Right lobe of liver (tissue), 6 donors: Measurements from ENCODE around the gene PODXL2. TPM values are rescaled to one million over a fixed set of nuclear protein-coding genes. Genes with fewer than 3 reads are reported as not detected.

Experiments
- ATAC-seq, 4 donors: fragments of 200-7000 bp; cut with Tn5 transposase; one replicate each; pipeline ENCODE4 v1.9.1; 2020; ENCODE audit warnings: mild to moderate bottlenecking in 4 of 4, moderate library complexity in 4 of 4
- DNase-seq, 3 donors: peaks; one replicate each; pipeline ENCODE4 v3.0.0-alpha.2; 2020
- H3K27ac ChIP-seq, 3 donors: fragments of 200-600 bp; one replicate each; pipeline ENCODE4 v1.8.0; 2022
- H3K27me3 ChIP-seq, 2 donors: fragments of 200-600 bp; one replicate each; pipeline ENCODE4 v1.8.0; 2022
- H3K36me3 ChIP-seq, 4 donors: fragments of 200-600 bp; sonication (generic) in 1 of 4; one replicate each; pipeline versions ENCODE4 v1.5.1 to v1.8.0; 2017 to 2022; ENCODE audit warnings: control low read depth in 1 of 4
- H3K4me1 ChIP-seq, 4 donors: fragments of 200-600 bp; sonication (generic) in 1 of 4; one replicate each; pipeline versions ENCODE4 v1.5.1 to v1.8.0; 2017 to 2022; ENCODE audit warnings: control low read depth in 1 of 4
- H3K4me3 ChIP-seq, 3 donors: fragments of 200-600 bp; one replicate each; pipeline ENCODE4 v1.8.0; 2022
- H3K9me3 ChIP-seq, 4 donors: fragments of 200-600 bp; sonication (generic) in 1 of 4; one replicate each; pipeline versions ENCODE4 v1.5.1 to v1.8.0; 2017 to 2022; ENCODE audit warnings: control low read depth in 1 of 4
- POLR2A ChIP-seq: fragments of 450-650 bp; IDR thresholded peaks from one replicate; pipeline ENCODE4 v1.6.1; 2017; ENCODE audit warnings: antibody characterized with exemption, mild to moderate bottlenecking
- WGBS: methylation state at CpG from one replicate; pipeline ENCODE4 v1.1.6; 2018; ENCODE audit warnings: low coverage, low lambda C conversion rate; ENCODE audit not compliant: insufficient coverage; ENCODE audit errors: missing lambda C conversion rate; 5-methylcytosine and 5-hydroxymethylcytosine counted together
- intact Hi-C, 2 donors: fragments of 100-400 bp; cut with DNase I; formaldehyde crosslinking; loops; one replicate each; pipeline versions ENCODE4 v1.11.2 to v1.14.1; 2022
- total RNA-seq, 6 experiments: library from RNA; depleted of rRNA in 2 of 6; stranded (reverse); fragments of >200 nt in 2 of 6; fragmentation: NEBNext Ultra II Directional in 3 of 6; extraction: Animal tissue kit (Norgen Biotek cat#: 25700) in 3 of 6; gene quantifications; one replicate each; pipeline versions ENCODE4 v1.1.0 to v1.2.4, GENCODE V29; 2016 to 2023
- TF ChIP-seq, protein P1 (sequence below), 4 donors: fragments of 200-600 bp in 3 of 4; fragments of 450-650 bp in 1 of 4; IDR thresholded peaks; one replicate each; pipeline versions ENCODE4 v1.5.1 to v1.8.0; 2016 to 2022; ENCODE audit warnings: antibody characterized with exemption in 4 of 4, mild to moderate bottlenecking in 2 of 4
- donor health status: DM: no; HTN: yes; CAD: no.
- donor health status: DM: no; HTN: no; CAD: no.
- donor health status: DM: no; HTN: no; CAD: no.
- donor health status: DM: no; HTN: yes; CAD: no.
- donor health status: DM: no; HTN: yes; CAD: no.

The PODXL2 gene
- total RNA-seq, 6 experiments from 2014 or later: 0.19 to 1.6 (median 0.63) TPM

DNA sequence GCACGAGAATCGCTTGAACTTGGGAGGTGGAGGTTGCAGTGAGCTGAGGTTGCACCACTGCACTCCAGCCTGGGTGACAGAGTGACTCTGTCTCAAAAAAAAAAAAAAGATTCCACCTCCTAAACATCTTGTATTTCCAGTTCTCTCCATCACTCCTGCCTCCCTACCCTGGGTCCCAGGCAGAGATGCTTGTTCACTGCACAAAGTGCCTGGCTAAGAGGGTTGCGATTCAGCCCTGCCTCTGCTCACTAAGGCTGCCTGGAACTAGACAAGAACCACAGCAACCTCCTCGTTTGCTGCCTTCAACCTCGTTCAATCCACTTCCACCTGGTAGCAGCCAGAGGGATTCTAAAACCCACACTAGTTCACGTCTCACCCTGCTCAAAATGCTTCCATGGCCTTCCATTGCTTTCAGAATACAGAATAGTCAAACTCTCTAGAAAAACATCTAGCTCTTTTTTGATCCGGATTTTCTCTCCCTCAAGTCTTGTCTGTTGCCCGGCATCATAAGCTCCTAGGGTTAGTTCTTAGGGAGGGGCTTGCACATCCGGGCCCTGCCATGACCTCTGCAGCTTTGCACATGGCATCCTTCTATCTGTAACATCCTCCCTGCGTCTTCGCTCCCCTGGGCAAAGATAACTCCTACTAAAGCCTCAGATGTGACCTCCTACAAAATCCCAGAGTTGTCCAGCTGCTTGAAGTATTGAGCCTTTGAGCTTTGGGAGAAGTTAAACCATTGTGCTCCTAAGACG lies 31.8 kb upstream of the PODXL2 start:
- Histone ChIP-seq H3K9me3 (no peaks in the 10 kb centered on the region), H3K36me3 (no peaks in the 10 kb centered on the region), H3K27ac (no peak overlapping the region), H3K27me3 (no peaks in the 10 kb centered on the region), H3K4me3 (no peak overlapping the region), H3K4me1 (peaks cover 0 to 9% (median 3%) of the 10 kb centered on the region in 4 donors)
- 65% methylated on average over 10 of the region's 12 CpGs for WGBS
- DNase-seq (no peak), ATAC-seq (no peak)
- intact Hi-C loops: no loop called here
- TF ChIP-seq, protein P1, sequence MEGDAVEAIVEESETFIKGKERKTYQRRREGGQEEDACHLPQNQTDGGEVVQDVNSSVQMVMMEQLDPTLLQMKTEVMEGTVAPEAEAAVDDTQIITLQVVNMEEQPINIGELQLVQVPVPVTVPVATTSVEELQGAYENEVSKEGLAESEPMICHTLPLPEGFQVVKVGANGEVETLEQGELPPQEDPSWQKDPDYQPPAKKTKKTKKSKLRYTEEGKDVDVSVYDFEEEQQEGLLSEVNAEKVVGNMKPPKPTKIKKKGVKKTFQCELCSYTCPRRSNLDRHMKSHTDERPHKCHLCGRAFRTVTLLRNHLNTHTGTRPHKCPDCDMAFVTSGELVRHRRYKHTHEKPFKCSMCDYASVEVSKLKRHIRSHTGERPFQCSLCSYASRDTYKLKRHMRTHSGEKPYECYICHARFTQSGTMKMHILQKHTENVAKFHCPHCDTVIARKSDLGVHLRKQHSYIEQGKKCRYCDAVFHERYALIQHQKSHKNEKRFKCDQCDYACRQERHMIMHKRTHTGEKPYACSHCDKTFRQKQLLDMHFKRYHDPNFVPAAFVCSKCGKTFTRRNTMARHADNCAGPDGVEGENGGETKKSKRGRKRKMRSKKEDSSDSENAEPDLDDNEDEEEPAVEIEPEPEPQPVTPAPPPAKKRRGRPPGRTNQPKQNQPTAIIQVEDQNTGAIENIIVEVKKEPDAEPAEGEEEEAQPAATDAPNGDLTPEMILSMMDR (IDR thresholded peaks at IDR 0.05): no peak
- TF ChIP-seq POLR2A: no peak

- TF ChIP-seq, protein P1 (IDR thresholded peaks at IDR 0.05): no peak
- no peak for TF ChIP-seq POLR2A
- WGBS: 64% methylated on average over 9 of the region's 14 CpGs
- H3K4me3 ChIP-seq: peak overlapping the region; percentile 46 to 60 (median 54)
- ATAC-seq (no peak), DNase-seq (no peak)
- no peaks in the 10 kb centered on the region for H3K36me3 ChIP-seq
- no peaks in the 10 kb centered on the region for H3K27me3 ChIP-seq
- H3K9me3 ChIP-seq: no peaks in the 10 kb centered on the region
- H3K27ac ChIP-seq: no peak overlapping the region
- intact Hi-C loops: no loop called here
- peaks cover 0 to 9% (median 3%) of the 10 kb centered on the region in 4 donors for H3K4me1 ChIP-seq
Measured at GRCh38 chr3:127598841-127599570, 30.0 kb upstream of the PODXL2 start.

DNA sequence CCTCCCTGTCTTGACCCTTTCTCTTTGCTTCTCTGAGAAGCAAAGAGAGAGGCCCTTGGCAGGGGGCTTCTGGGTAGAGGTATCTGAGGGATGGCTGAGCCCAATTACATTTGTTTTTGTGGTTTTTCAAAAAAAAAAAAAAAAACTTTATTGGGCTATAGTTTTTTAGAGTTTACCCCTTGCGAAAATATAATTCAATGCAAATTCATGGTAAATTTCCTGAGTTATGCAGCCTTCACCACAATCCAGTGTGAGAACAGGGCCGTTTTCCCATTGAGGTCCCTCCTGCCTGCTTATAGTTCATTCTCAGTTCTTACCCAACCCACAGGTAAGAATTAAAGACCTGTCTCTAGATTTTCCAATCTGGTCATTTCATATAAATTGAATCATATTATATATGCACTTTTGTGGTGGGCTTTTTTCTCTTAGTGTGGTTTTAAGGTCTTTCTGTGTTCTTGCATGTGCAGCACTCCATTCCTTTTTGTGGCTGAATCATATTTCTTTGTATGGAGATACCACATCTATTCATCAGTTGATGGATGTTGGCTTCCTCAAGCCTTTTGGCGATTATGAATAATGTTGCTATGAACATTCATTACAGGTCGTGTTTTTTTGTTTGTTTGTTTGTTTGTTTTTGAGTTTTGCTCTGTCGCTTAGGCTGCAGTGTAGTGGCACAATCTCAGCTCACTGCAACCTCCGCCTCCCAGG lies 28.1 kb upstream of the PODXL2 start:
- DNase-seq: no peak
- ATAC-seq: no peak
- TF ChIP-seq, protein P1 (IDR thresholded peaks at IDR 0.05): no peak
- no peak for TF ChIP-seq POLR2A
- H3K9me3 ChIP-seq: no peaks in the 10 kb centered on the region
- 71% methylated on average over 6 of the region's 6 CpGs for WGBS
- intact Hi-C loops: no loop called here
- H3K4me3 ChIP-seq: no peak overlapping the region
- no peak overlapping the region for H3K27ac ChIP-seq
- no peaks in the 10 kb centered on the region for H3K36me3 ChIP-seq
- no peaks in the 10 kb centered on the region for H3K27me3 ChIP-seq
- H3K4me1 ChIP-seq: peaks cover 0 to 9% (median 3%) of the 10 kb centered on the region in 4 donors

- no peak for DNase-seq
- WGBS: 97% methylated on average over 7 of the region's 7 CpGs
Measured at GRCh38 chr3:127604035-127604434, 24.9 kb upstream of the PODXL2 start.

More at GRCh38 chr3:127604035-127604434, 24.9 kb upstream of the PODXL2 start:
- Histone ChIP-seq H3K9me3 (no peaks in the 10 kb centered on the region), H3K36me3 (no peaks in the 10 kb centered on the region), H3K27me3 (no peaks in the 10 kb centered on the region), H3K4me3 (no peak overlapping the region), H3K4me1 (peaks cover 0 to under 1% (median 0%) of the 10 kb centered on the region in 4 donors), H3K27ac (no peak overlapping the region)
- intact Hi-C loops: no loop called here
- TF ChIP-seq, protein P1 (IDR thresholded peaks at IDR 0.05): no peak
- no peak for TF ChIP-seq POLR2A
- ATAC-seq: no peak
